Keratinocyte (primary cell): ENCODE measurements around the gene CCL8. TPM values are rescaled to one million over a fixed set of nuclear protein-coding genes. Genes with fewer than 3 reads are reported as not detected.

Source experiments
- DNase-seq: peaks from one replicate; pipeline ENCODE4 v3.0.0-alpha.2; 2011; ENCODE audit warnings: low read depth, missing footprints, low spot score
- FAIRE-seq: peaks from 2 replicates; lab custom pipeline; 2011; peaks lifted over from hg19 to GRCh38; lab: Jason Lieb, UNC
- H2AFZ ChIP-seq: 2 replicates; pipeline ENCODE4 v1.6.0; 2012; ENCODE audit warnings: low read length, control low read depth, inconsistent platforms; ENCODE audit not compliant: control insufficient read depth
- H3K27ac ChIP-seq: 2 replicates; pipeline ENCODE4 v1.5.1; 2011; ENCODE audit warnings: low read length; ENCODE audit not compliant: control insufficient read depth, insufficient read depth
- H3K27me3 ChIP-seq: 3 replicates; pipeline ENCODE4 v1.6.0; 2011; ENCODE audit warnings: low read length; ENCODE audit not compliant: control insufficient read depth, insufficient read depth; ENCODE audit errors: extremely low read depth
- H3K36me3 ChIP-seq, 2 experiments: 2 replicates in 1 of 2; 3 replicates in 1 of 2; pipeline ENCODE4 v1.5.1; 2011; ENCODE audit warnings: low read length in 2 of 2, mild to moderate bottlenecking in 1 of 2; ENCODE audit not compliant: control insufficient read depth in 2 of 2, insufficient read depth in 2 of 2; ENCODE audit errors: extremely low read depth in 1 of 2
- H3K4me1 ChIP-seq: 3 replicates; pipeline ENCODE4 v1.5.1; 2011; ENCODE audit warnings: low read length; ENCODE audit not compliant: control insufficient read depth, insufficient read depth; ENCODE audit errors: extremely low read depth
- H3K4me2 ChIP-seq: 3 replicates; pipeline ENCODE4 v1.6.0; 2011; ENCODE audit warnings: low read depth, low read length; ENCODE audit not compliant: control insufficient read depth, insufficient read depth; ENCODE audit errors: extremely low read depth
- H3K4me3 ChIP-seq, 3 experiments: fragments of 200-600 bp in 1 of 3; sonication (generic) in 1 of 3; 2 replicates in 2 of 3; 3 replicates in 1 of 3; pipeline ENCODE4 v1.5.1; 2011 to 2016; ENCODE audit warnings: low read length in 3 of 3, mild to moderate bottlenecking in 3 of 3, control low read depth in 2 of 3, inconsistent platforms in 1 of 3, low read depth in 1 of 3, mixed read lengths in 1 of 3, mixed run types in 1 of 3, moderate library complexity in 1 of 3; ENCODE audit not compliant: control insufficient read depth in 2 of 3, insufficient read depth in 2 of 3; ENCODE audit errors: extremely low read depth in 1 of 3
- H3K79me2 ChIP-seq: 2 replicates; pipeline ENCODE4 v1.6.0; 2012; ENCODE audit warnings: low read length; ENCODE audit not compliant: control insufficient read depth, insufficient read depth
- H3K9ac ChIP-seq: 3 replicates; pipeline ENCODE4 v1.6.0; 2011; ENCODE audit warnings: low read length; ENCODE audit not compliant: control insufficient read depth, insufficient read depth; ENCODE audit errors: extremely low read depth
- H3K9me1 ChIP-seq: 3 replicates; pipeline ENCODE4 v1.6.0; 2011; ENCODE audit warnings: low read length; ENCODE audit not compliant: control insufficient read depth, insufficient read depth; ENCODE audit errors: extremely low read depth
- H3K9me3 ChIP-seq: 2 replicates; pipeline ENCODE4 v1.5.1; 2012; ENCODE audit warnings: low read depth, low read length; ENCODE audit not compliant: control insufficient read depth
- H4K20me1 ChIP-seq: 3 replicates; pipeline ENCODE4 v1.6.0; 2011; ENCODE audit warnings: low read length; ENCODE audit not compliant: control insufficient read depth, insufficient read depth; ENCODE audit errors: extremely low read depth
- EZH2 ChIP-seq: IDR thresholded peaks from one replicate; pipeline ENCODE4 v1.6.1; 2012; ENCODE audit warnings: inconsistent platforms, mild to moderate bottlenecking, low read length, moderate library complexity
- dilution Hi-C: fragments of 300-500 bp; cut with MboI; formaldehyde crosslinking; loops from one replicate; pipeline ENCODE4 v1.7.0; 2020; ENCODE audit warnings: low sequenced_read_pairs; ENCODE audit not compliant: extremely low pct_ligation_motif_present
- polyA plus RNA-seq, 5 experiments: library from polyadenylated mRNA; depleted of rRNA in 3 of 5; stranded (reverse) in 3 of 5; stranded (forward) in 1 of 5; unstranded in 1 of 5; fragments of >200 nt; gene quantifications; 1 replicate in 1 of 5; 2 replicates in 3 of 5; 3 replicates in 1 of 5; pipeline versions ENCODE4 v1.2.1 to v1.2.3, GENCODE V29; 2011 to 2012; ENCODE audit warnings: missing spikeins in 2 of 5, low read depth in 1 of 5, low replicate concordance in 1 of 5
- TF ChIP-seq, protein P1 (sequence below), 3 experiments: IDR thresholded peaks in 1 of 3; conservative IDR thresholded peaks in 1 of 3; optimal IDR thresholded peaks in 1 of 3; 2 replicates in 2 of 3; 3 replicates in 1 of 3; pipeline versions ENCODE3 to v1.5.1; 2011; ENCODE audit warnings: low read length in 3 of 3, mild to moderate bottlenecking in 3 of 3, moderate library complexity in 2 of 3, control low read depth in 1 of 3, inconsistent platforms in 1 of 3; ENCODE audit not compliant: insufficient read depth in 2 of 3; ENCODE audit errors: extremely low read depth in 1 of 3

The CCL8 gene
- polyA plus RNA-seq, 1 donor (not counting 4 experiments of a cell fraction or from before 2014, with no cell fraction given), result not detected

DNA sequence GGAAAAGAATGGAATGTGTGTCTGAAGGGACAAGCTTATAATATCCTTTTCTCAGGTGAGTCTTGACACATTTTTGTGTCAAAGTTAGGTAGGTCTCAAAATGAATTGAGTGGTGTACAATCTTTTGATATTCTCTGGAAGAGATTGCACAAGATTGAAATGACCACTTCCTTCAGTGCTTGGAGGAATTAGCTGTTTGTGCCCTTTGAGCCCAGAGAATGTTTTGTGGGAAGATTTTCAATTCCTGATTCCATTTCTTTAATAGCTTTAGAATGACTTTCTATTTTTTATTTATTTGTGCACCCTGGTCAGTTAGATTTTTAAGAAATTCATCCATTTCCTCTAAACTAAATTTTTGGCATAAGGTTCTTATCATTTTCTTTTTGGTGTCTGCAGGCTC lies 35.4 kb downstream of the CCL8 start:
- TF ChIP-seq, protein P1, sequence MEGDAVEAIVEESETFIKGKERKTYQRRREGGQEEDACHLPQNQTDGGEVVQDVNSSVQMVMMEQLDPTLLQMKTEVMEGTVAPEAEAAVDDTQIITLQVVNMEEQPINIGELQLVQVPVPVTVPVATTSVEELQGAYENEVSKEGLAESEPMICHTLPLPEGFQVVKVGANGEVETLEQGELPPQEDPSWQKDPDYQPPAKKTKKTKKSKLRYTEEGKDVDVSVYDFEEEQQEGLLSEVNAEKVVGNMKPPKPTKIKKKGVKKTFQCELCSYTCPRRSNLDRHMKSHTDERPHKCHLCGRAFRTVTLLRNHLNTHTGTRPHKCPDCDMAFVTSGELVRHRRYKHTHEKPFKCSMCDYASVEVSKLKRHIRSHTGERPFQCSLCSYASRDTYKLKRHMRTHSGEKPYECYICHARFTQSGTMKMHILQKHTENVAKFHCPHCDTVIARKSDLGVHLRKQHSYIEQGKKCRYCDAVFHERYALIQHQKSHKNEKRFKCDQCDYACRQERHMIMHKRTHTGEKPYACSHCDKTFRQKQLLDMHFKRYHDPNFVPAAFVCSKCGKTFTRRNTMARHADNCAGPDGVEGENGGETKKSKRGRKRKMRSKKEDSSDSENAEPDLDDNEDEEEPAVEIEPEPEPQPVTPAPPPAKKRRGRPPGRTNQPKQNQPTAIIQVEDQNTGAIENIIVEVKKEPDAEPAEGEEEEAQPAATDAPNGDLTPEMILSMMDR (optimal IDR thresholded peaks at IDR 0.05 in 1 of 3, IDR thresholded peaks at IDR 0.05 in 1 of 3, conservative IDR thresholded peaks at IDR 0.05 in 1 of 3; ENCODE audit: extremely low read depth in 1 of 3, insufficient read depth in 2 of 3, low read length in 3 of 3), result no peak
- no peak for TF ChIP-seq EZH2
- Histone ChIP-seq H3K9ac (no peak overlapping the region), H3K27ac (no peak overlapping the region), H3K9me1 (no peaks in the 10 kb centered on the region), H3K4me3 (no peak overlapping the region), H3K9me3 (no peaks in the 10 kb centered on the region), H3K4me2 (no peak overlapping the region), H3K36me3 (no peaks in the 10 kb centered on the region), H3K4me1 (no peaks in the 10 kb centered on the region), H3K27me3 (peaks cover 2% of the 10 kb centered on the region), H2AFZ (no peak overlapping the region), H3K79me2 (no peaks in the 10 kb centered on the region), H4K20me1 (no peaks in the 10 kb centered on the region)
- DNase-seq, result no peak
- no peak for FAIRE-seq
- dilution Hi-C loops, result loop anchor here (25.0 kb wide), 1 partner anchor 142 kb away; no protein-coding TSS in a partner anchor

DNA sequence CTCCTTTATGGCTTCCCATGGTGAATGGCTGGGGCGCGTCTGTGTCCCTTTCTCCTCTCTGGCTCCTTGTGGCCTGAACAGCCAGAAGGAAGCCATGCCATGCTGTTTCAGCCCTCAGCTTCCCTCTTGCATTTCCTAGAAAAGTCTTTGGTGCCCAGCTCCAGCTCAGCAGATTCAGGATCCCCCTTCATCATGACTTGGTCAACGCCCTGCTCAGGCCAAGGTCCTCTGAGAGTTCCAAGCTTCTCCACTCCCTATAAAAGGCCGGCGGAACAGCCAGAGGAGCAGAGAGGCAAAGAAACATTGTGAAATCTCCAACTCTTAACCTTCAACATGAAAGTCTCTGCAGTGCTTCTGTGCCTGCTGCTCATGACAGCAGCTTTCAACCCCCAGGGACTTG lies 37.0 kb downstream of the CCL8 start, which contains the start of gene CCL13:
CCL13 (plus strand) TSS at position 287 of the 400 bp plus-strand sequence; CDS start at position 334, 47 bp downstream.
- no peaks in the 10 kb centered on the region for H3K79me2 ChIP-seq
- H2AFZ ChIP-seq, result no peak within 1 kb of the TSS
- no peak for DNase-seq
- dilution Hi-C loops, result loop anchor here (25.0 kb wide), 1 partner anchor 144 kb away; no protein-coding TSS in a partner anchor
- no peaks in the 10 kb centered on the region for H3K4me1 ChIP-seq
- no peak within 1 kb of the TSS for H3K4me2 ChIP-seq
- no peak for TF ChIP-seq EZH2
- TF ChIP-seq, protein P1 (optimal IDR thresholded peaks at IDR 0.05 in 1 of 3, IDR thresholded peaks at IDR 0.05 in 1 of 3, conservative IDR thresholded peaks at IDR 0.05 in 1 of 3; ENCODE audit: extremely low read depth in 1 of 3, insufficient read depth in 2 of 3, low read length in 3 of 3), result no peak
- no peaks in the 10 kb centered on the region for H3K36me3 ChIP-seq
- no peak within 1 kb of the TSS for H3K4me3 ChIP-seq
- FAIRE-seq, result no peak
- H3K9ac ChIP-seq, result no peak within 1 kb of the TSS
- H3K9me3 ChIP-seq, result no peaks in the 10 kb centered on the region
- H3K27me3 ChIP-seq, result peaks cover 2% of the 10 kb centered on the region
- H4K20me1 ChIP-seq, result no peaks in the 10 kb centered on the region
- no peaks in the 10 kb centered on the region for H3K9me1 ChIP-seq
- H3K27ac ChIP-seq, result no peak within 1 kb of the TSS
